ELF-1 (cell line): ENCODE measurements around the gene HINT2.

Experiments used
- DNase-seq: peaks from one replicate; pipeline ENCODE4 v3.0.0-alpha.2; 2016; ENCODE audit warnings: low read depth, low spot score

Gene HINT2

GRCh38 chr9:35811381-35812024, 3.3 kb downstream of the HINT2 start:
- DNase-seq, result no peak

GRCh38 chr9:35810122-35810521, 4.7 kb downstream of the HINT2 start:
- no peak for DNase-seq

GRCh38 chr9:35808433-35808832, 6.4 kb downstream of the HINT2 start:
- DNase-seq, result no peak

- DNase-seq, result no peak
These were observed 8.7 kb downstream of the HINT2 start for GRCh38 chr9:35806101-35806500.

GRCh38 chr9:35801328-35802128, 13.3 kb downstream of the HINT2 start:
- DNase-seq, result no peak

- DNase-seq, result no peak
These were observed 14.3 kb downstream of the HINT2 start for GRCh38 chr9:35800530-35800929.

GRCh38 chr9:35798658-35799374, 16.0 kb downstream of the HINT2 start:
- DNase-seq, result peak; percentile 34

- no peak for DNase-seq
These were observed 17.3 kb downstream of the HINT2 start for GRCh38 chr9:35797311-35798109.

- DNase-seq, result no peak
These were observed 19.1 kb downstream of the HINT2 start for GRCh38 chr9:35795695-35796094.

GRCh38 chr9:35793461-35793860, 21.4 kb downstream of the HINT2 start:
- no peak for DNase-seq

GRCh38 chr9:35792826-35793225, 22.0 kb downstream of the HINT2 start:
- no peak for DNase-seq

- DNase-seq, result no peak
These were observed 22.6 kb downstream of the HINT2 start for GRCh38 chr9:35792024-35792813.

GRCh38 chr9:35791297-35791921, 23.4 kb downstream of the HINT2 start, which contains the start of gene NPR2:
NPR2 (plus strand) TSS chr9:35791591; CDS start chr9:35792409, 818 bp downstream.
- DNase-seq, result peak; percentile 21

GRCh38 chr9:35790385-35791296, 24.2 kb downstream of the HINT2 start:
- peak; percentile 86 for DNase-seq

- DNase-seq, result no peak
These were observed 24.8 kb downstream of the HINT2 start for GRCh38 chr9:35790025-35790384.

GRCh38 chr9:35789541-35789940, 25.3 kb downstream of the HINT2 start:
- no peak for DNase-seq

GRCh38 chr9:35783418-35783817, 31.4 kb downstream of the HINT2 start:
- no peak for DNase-seq

- no peak for DNase-seq
These were observed 33.8 kb downstream of the HINT2 start for GRCh38 chr9:35781066-35781465.

GRCh38 chr9:35778496-35778895, 36.3 kb downstream of the HINT2 start:
- no peak for DNase-seq
